Neural cell (in vitro differentiated cells): Measurements from ENCODE around the gene RFX7.

Source experiments
- CTCF ChIP-seq: fragments of 450-650 bp; IDR thresholded peaks from 2 replicates; pipeline ENCODE4 v1.5.1; 2014; ENCODE audit warnings: antibody characterized with exemption, mild to moderate bottlenecking, moderate library complexity; ENCODE audit not compliant: poor library complexity, severe bottlenecking
- EP300 ChIP-seq: fragments of 450-650 bp; conservative IDR thresholded peaks from 2 replicates; pipeline ENCODE4 v1.6.1; 2014; ENCODE audit warnings: antibody characterized with exemption, mild to moderate bottlenecking, moderate library complexity; ENCODE audit not compliant: poor library complexity, severe bottlenecking
- EZH2 ChIP-seq: fragments of 200-600, 300-800 bp; shearing (Covaris generic), sonication (generic); IDR thresholded peaks from 2 replicates; pipeline ENCODE4 v1.6.1; 2014; ENCODE audit warnings: antibody characterized with exemption, low read length, borderline replicate concordance, mild to moderate bottlenecking; ENCODE audit not compliant: insufficient read depth, poor library complexity, severe bottlenecking
- MXI1 ChIP-seq: fragments of 450-650 bp; conservative IDR thresholded peaks from 2 replicates; pipeline ENCODE4 v1.6.1; 2014; ENCODE audit warnings: antibody characterized with exemption, mild to moderate bottlenecking; ENCODE audit not compliant: poor library complexity, severe bottlenecking
- POLR2AphosphoS5 ChIP-seq: IDR thresholded peaks from 2 replicates; pipeline ENCODE4 v1.6.1; 2012
- RAD21 ChIP-seq: fragments of 450-650 bp; conservative IDR thresholded peaks from 2 replicates; pipeline ENCODE4 v1.6.1; 2014; ENCODE audit warnings: antibody characterized with exemption, mild to moderate bottlenecking, moderate library complexity
- REST ChIP-seq: IDR thresholded peaks from 2 replicates; pipeline ENCODE4 v1.6.1; 2012; ENCODE audit warnings: borderline replicate concordance
- SMC3 ChIP-seq: fragments of 450-650 bp; conservative IDR thresholded peaks from 2 replicates; pipeline ENCODE4 v1.6.1; 2014; ENCODE audit warnings: antibody characterized with exemption, mild to moderate bottlenecking, moderate library complexity; ENCODE audit not compliant: poor library complexity
- TAF1 ChIP-seq: IDR thresholded peaks from 2 replicates; pipeline ENCODE4 v1.6.1; 2012; ENCODE audit warnings: low read depth

- TF ChIP-seq CTCF (no peak), POLR2AphosphoS5 (no peak), EZH2 (no peak), SMC3 (no peak), REST (no peak), TAF1 (no peak), RAD21 (no peak), MXI1 (no peak), EP300 (no peak)
Measured at GRCh38 chr15:56225520-56225919, 18.2 kb downstream of the RFX7 start.
